GM12878 (cell line): ENCODE measurements around the gene ST6GALNAC3. TPM values are rescaled to one million over a fixed set of nuclear protein-coding genes. Genes with fewer than 3 reads are reported as not detected.

Source experiments
- ATAC-seq: fragments of 200-7000 bp; cut with Tn5 transposase; 3 replicates; pipeline ENCODE4 v1.9.1; 2020; ENCODE audit warnings: mild to moderate bottlenecking, moderate library complexity
- BruUV-seq: library from RNA; stranded (reverse); fragments of 400-500 nt; replicated peaks from 2 replicates; lab custom pipeline; 2021; lab: Mats Ljungman, UMichigan
- CTCF ChIA-PET: fragments of 300-600 bp; sonication (Branson Sonifier 250); formaldehyde crosslinking; extraction: SDS; loops from one replicate; lab custom pipeline; 2021; ENCODE audit warnings: inconsistent platforms; lab: Yijun Ruan, JAX
- POLR2A ChIA-PET: fragments of 350-600 bp; formaldehyde crosslinking; extraction: SDS; loops from one replicate; lab custom pipeline; 2021; ENCODE audit warnings: inconsistent platforms; lab: Charles Lee
- RAD21 ChIA-PET: fragments of 300-600 bp; sonication (Branson Sonifier 250); formaldehyde crosslinking; loops from one replicate; lab custom pipeline; 2023; ENCODE audit warnings: antibody characterized with exemption; ENCODE audit not compliant: unreplicated experiment; lab: Charles Lee
- SMC1A ChIA-PET: fragments of 300-600 bp; sonication (Branson Sonifier 250); formaldehyde crosslinking; loops from one replicate; lab custom pipeline; 2023; ENCODE audit not compliant: unreplicated experiment, uncharacterized antibody; lab: Charles Lee
- DNase-seq: peaks from one replicate; pipeline ENCODE4 v3.0.0-alpha.2; 2011; ENCODE audit warnings: low read depth, low spot score
- FAIRE-seq: peaks from 3 replicates; lab custom pipeline; 2011; peaks lifted over from hg19 to GRCh38; lab: Jason Lieb, UNC
- H2AFZ ChIP-seq: 2 replicates; pipeline ENCODE4 v1.6.0; 2011; ENCODE audit warnings: low read depth, low read length, control low read depth; ENCODE audit not compliant: control insufficient read depth
- H3K27ac ChIP-seq: 2 replicates; pipeline ENCODE4 v1.5.1; 2011; ENCODE audit warnings: control low read depth; ENCODE audit not compliant: control insufficient read depth, insufficient read depth
- H3K27me3 ChIP-seq, 2 experiments: replicated peaks in 1 of 2; 2 replicates each; pipeline versions ENCODE4 v1.6.0 to v1.6.1; 2011; ENCODE audit warnings: low read length in 1 of 2; ENCODE audit not compliant: control insufficient read depth in 2 of 2, insufficient read depth in 2 of 2
- H3K36me3 ChIP-seq, 2 experiments: 2 replicates each; pipeline ENCODE4 v1.5.1; 2011; ENCODE audit warnings: low read length in 1 of 2; ENCODE audit not compliant: control insufficient read depth in 2 of 2, insufficient read depth in 2 of 2
- H3K4me1 ChIP-seq: 2 replicates; pipeline ENCODE4 v1.6.1; 2011; ENCODE audit warnings: mild to moderate bottlenecking, low read length, moderate library complexity, mixed read lengths; ENCODE audit not compliant: control insufficient read depth, insufficient read depth
- H3K4me2 ChIP-seq: 2 replicates; pipeline ENCODE4 v1.6.0; 2011; ENCODE audit warnings: control low read depth; ENCODE audit not compliant: control insufficient read depth, insufficient read depth
- H3K4me3 ChIP-seq: fragments of 200-600 bp; sonication (generic); 2 replicates; pipeline ENCODE4 v1.5.1; 2016
- H3K79me2 ChIP-seq: 2 replicates; pipeline ENCODE4 v1.6.0; 2011; ENCODE audit warnings: low read length; ENCODE audit not compliant: control insufficient read depth, insufficient read depth
- H3K9ac ChIP-seq: 2 replicates; pipeline ENCODE4 v1.8.0; 2011; ENCODE audit warnings: low read length, control low read depth, mixed read lengths; ENCODE audit not compliant: control insufficient read depth, insufficient read depth
- H3K9me3 ChIP-seq: replicated peaks from 3 replicates; pipeline ENCODE4 v1.5.1; 2011; ENCODE audit warnings: mild to moderate bottlenecking, low read length; ENCODE audit not compliant: control insufficient read depth, insufficient read depth
- H4K20me1 ChIP-seq: 2 replicates; pipeline ENCODE4 v1.6.0; 2011; ENCODE audit not compliant: control insufficient read depth, insufficient read depth
- ASH2L ChIP-seq: fragments of 300-600, 200-600 bp; sonication (generic); IDR thresholded peaks from 2 replicates; pipeline ENCODE4 v1.6.1; 2017; ENCODE audit warnings: low read depth, mild to moderate bottlenecking, borderline replicate concordance
- CBFB ChIP-seq: IDR thresholded peaks from 2 replicates; pipeline ENCODE4 v1.6.1; 2016; ENCODE audit warnings: antibody characterized with exemption, low read depth
- CREB1 ChIP-seq: IDR thresholded peaks from 2 replicates; pipeline ENCODE4 v1.6.1; 2012; ENCODE audit warnings: low read depth, mild to moderate bottlenecking, inconsistent platforms
- DPF2 ChIP-seq: fragments of 450-650 bp; IDR thresholded peaks from 2 replicates; pipeline ENCODE4 v1.6.1; 2017; ENCODE audit warnings: mild to moderate bottlenecking
- EED ChIP-seq: sonication (generic); IDR thresholded peaks from 2 replicates; pipeline ENCODE4 v1.6.1; 2016; ENCODE audit warnings: antibody characterized with exemption, low read depth
- EZH2 ChIP-seq: IDR thresholded peaks from 2 replicates; pipeline ENCODE4 v1.6.1; 2012; ENCODE audit warnings: low read depth, mild to moderate bottlenecking, control low read depth, inconsistent platforms, low read length, borderline replicate concordance; ENCODE audit not compliant: control insufficient read depth
- KLF5 ChIP-seq: fragments of 450-650 bp; IDR thresholded peaks from 2 replicates; pipeline ENCODE4 v1.6.1; 2014; ENCODE audit warnings: mild to moderate bottlenecking; ENCODE audit not compliant: partially characterized antibody
- MEF2A ChIP-seq: IDR thresholded peaks from 2 replicates; pipeline ENCODE4 v1.6.1; 2011; ENCODE audit warnings: low read depth, mild to moderate bottlenecking, low read length, moderate library complexity; ENCODE audit not compliant: insufficient read depth
- MXI1 ChIP-seq: fragments of 150-350 bp; IDR thresholded peaks from 2 replicates; pipeline ENCODE4 v1.6.1; 2011; ENCODE audit warnings: low read depth, mild to moderate bottlenecking, inconsistent platforms, low read length, improper control_type of control experiment
- NFIC ChIP-seq: IDR thresholded peaks from 2 replicates; pipeline ENCODE4 v1.6.1; 2012; ENCODE audit warnings: low read depth, mild to moderate bottlenecking, inconsistent platforms, low read length, moderate library complexity
- RAD21 ChIP-seq: IDR thresholded peaks from 2 replicates; pipeline ENCODE4 v1.6.1; 2011; ENCODE audit warnings: mild to moderate bottlenecking, low read depth, low read length, moderate library complexity; ENCODE audit not compliant: insufficient read depth
- RAD51 ChIP-seq: fragments of 450-650 bp; IDR thresholded peaks from 2 replicates; pipeline ENCODE4 v1.6.1; 2016; ENCODE audit warnings: moderate library complexity, mild to moderate bottlenecking, inconsistent platforms
- RELB ChIP-seq: fragments of 450-650 bp; IDR thresholded peaks from 2 replicates; pipeline ENCODE4 v1.6.1; 2017; ENCODE audit warnings: low read depth, mild to moderate bottlenecking, moderate library complexity
- SUPT20H ChIP-seq: IDR thresholded peaks from 2 replicates; pipeline ENCODE4 v1.6.1; 2011; ENCODE audit warnings: low read depth, mild to moderate bottlenecking, low read length, moderate library complexity, borderline replicate concordance; ENCODE audit not compliant: control insufficient read depth
- TCF12 ChIP-seq: IDR thresholded peaks from 2 replicates; pipeline ENCODE4 v1.6.1; 2011; ENCODE audit warnings: low read depth, mild to moderate bottlenecking, low read length
- ZNF274 ChIP-seq: IDR thresholded peaks from one replicate; pipeline ENCODE4 v1.8.0; 2011; ENCODE audit not compliant: insufficient read length, insufficient read depth
- ZNF622 ChIP-seq: fragments of 450-650 bp; IDR thresholded peaks from 2 replicates; pipeline ENCODE4 v1.6.1; 2017; ENCODE audit warnings: mild to moderate bottlenecking, inconsistent platforms
- ZZZ3 ChIP-seq: IDR thresholded peaks from 2 replicates; pipeline ENCODE4 v1.6.1; 2011; ENCODE audit warnings: low read depth; ENCODE audit not compliant: control insufficient read depth, insufficient read length
- WGBS: methylation state at CpG from one replicate; pipeline ENCODE4 v1.1.6; 2016; ENCODE audit warnings: low lambda C conversion rate; ENCODE audit not compliant: insufficient replicate concordance, insufficient coverage; ENCODE audit errors: missing lambda C conversion rate; 5-methylcytosine and 5-hydroxymethylcytosine counted together
- in situ Hi-C: fragments of 300-500 bp; cut with MboI; formaldehyde crosslinking; loops from 9 replicates; pipeline ENCODE4 v1.14.3; 2018; ENCODE audit warnings: mixed read lengths
- intact Hi-C: fragments of 100-400 bp; cut with micrococcal nuclease; formaldehyde crosslinking; loops from one replicate; pipeline ENCODE4 v1.14.2; 2022; ENCODE audit not compliant: unreplicated experiment
- polyA plus RNA-seq, 11 experiments: library from polyadenylated mRNA; depleted of rRNA in 4 of 11; unstranded in 6 of 11; stranded (reverse) in 5 of 11; fragments of >200 nt; fragmentation: Nextera tagmentation in 4 of 11; fragmentation: Illumina TruSeq in 1 of 11; extraction: Ambion mirVana in 4 of 11; extraction: Trizol in 1 of 11; gene quantifications; 1 replicate in 1 of 11; 2 replicates in 10 of 11; pipeline versions ENCODE4 v1.2.1 to v1.2.3, GENCODE V29; 2011 to 2016; ENCODE audit warnings: inconsistent platforms in 2 of 11, missing spikeins in 2 of 11, low read depth in 1 of 11
- total RNA-seq, 4 experiments: library from RNA; depleted of rRNA in 3 of 4; stranded (reverse); fragments of >200 nt in 3 of 4; fragmentation: Illumina TruSeq in 1 of 4; extraction: Trizol in 1 of 4; gene quantifications; 2 replicates each; pipeline versions ENCODE4 v1.2.1 to v1.2.3, GENCODE V29; 2013 to 2021
- TF ChIP-seq, protein P1 (sequence below): IDR thresholded peaks from 2 replicates; pipeline ENCODE4 v1.6.1; 2011; ENCODE audit warnings: borderline replicate concordance, low read depth, mild to moderate bottlenecking, moderate library complexity, low read length; ENCODE audit not compliant: insufficient read depth, poor library complexity, severe bottlenecking

Gene ST6GALNAC3
- total and polyA plus RNA-seq, 10 of the 15 experiments (the other 5 are each of a cell fraction or from before 2014, with no cell fraction given), result 0.04 to 0.68 (median 0.18) TPM; not detected in 3

GRCh38 chr1:76377247-76377646 lies 302.7 kb downstream of the ST6GALNAC3 start:
- intact Hi-C loops, result no loop called here
- ATAC-seq (no peak), DNase-seq (no peak), FAIRE-seq (no peak)
- RAD21 ChIA-PET, result no interaction called here
- H3K4me2 ChIP-seq, result no peak overlapping the region
- H3K79me2 ChIP-seq, result no peaks in the 10 kb centered on the region
- SMC1A ChIA-PET, result interaction anchor here (0.6 kb wide), 1 partner anchor 9 kb away, joined by 3 read pairs; no protein-coding TSS in a partner anchor
- CTCF ChIA-PET, result no interaction called here
- no peaks in the 10 kb centered on the region for H4K20me1 ChIP-seq
- BruUV-seq, result no TSS peak
- in situ Hi-C loops, result no loop called here
- no peak for TF ChIP-seq EED
- no peak for TF ChIP-seq MEF2A
- no peak for TF ChIP-seq CREB1
- no peak for TF ChIP-seq RAD51
- no peak for TF ChIP-seq NFIC
- no peak for TF ChIP-seq SUPT20H
- no peak for TF ChIP-seq RAD21
- no peak overlapping the region for H2AFZ ChIP-seq
- H3K27ac ChIP-seq, result no peak overlapping the region
- H3K9ac ChIP-seq, result no peak overlapping the region
- no peaks in the 10 kb centered on the region for H3K4me1 ChIP-seq
- POLR2A ChIA-PET, result no interaction called here
- H3K36me3 ChIP-seq, result no peaks in the 10 kb centered on the region
- H3K4me3 ChIP-seq, result no peak overlapping the region
- H3K27me3 ChIP-seq, result no peaks in the 10 kb centered on the region
- H3K9me3 ChIP-seq, result no peaks in the 10 kb centered on the region

GRCh38 chr1:76379506-76379905 lies 305.0 kb downstream of the ST6GALNAC3 start:
- intact Hi-C loops, result no loop called here
- Histone ChIP-seq H3K9ac (no peak overlapping the region), H3K9me3 (no peaks in the 10 kb centered on the region), H3K4me2 (no peak overlapping the region), H3K4me3 (no peak overlapping the region), H3K27ac (no peak overlapping the region), H3K27me3 (no peaks in the 10 kb centered on the region), H3K36me3 (no peaks in the 10 kb centered on the region), H4K20me1 (no peaks in the 10 kb centered on the region), H2AFZ (no peak overlapping the region), H3K79me2 (no peaks in the 10 kb centered on the region), H3K4me1 (no peaks in the 10 kb centered on the region)
- ATAC-seq (no peak), FAIRE-seq (no peak), DNase-seq (no peak)
- in situ Hi-C loops, result no loop called here
- WGBS, result 23% methylated on average over 3 of the region's 3 CpGs
- BruUV-seq, result no TSS peak
- ChIA-PET SMC1A (no interaction called here), CTCF (no interaction called here), RAD21 (no interaction called here), POLR2A (no interaction called here)
- no peak for TF ChIP-seq ASH2L
- no peak for TF ChIP-seq TCF12
- no peak for TF ChIP-seq DPF2
- TF ChIP-seq CBFB, result no peak
- TF ChIP-seq EZH2, result no peak
- no peak for TF ChIP-seq ZNF274
- no peak for TF ChIP-seq ZNF622
- TF ChIP-seq KLF5, result no peak
- TF ChIP-seq, protein P1, sequence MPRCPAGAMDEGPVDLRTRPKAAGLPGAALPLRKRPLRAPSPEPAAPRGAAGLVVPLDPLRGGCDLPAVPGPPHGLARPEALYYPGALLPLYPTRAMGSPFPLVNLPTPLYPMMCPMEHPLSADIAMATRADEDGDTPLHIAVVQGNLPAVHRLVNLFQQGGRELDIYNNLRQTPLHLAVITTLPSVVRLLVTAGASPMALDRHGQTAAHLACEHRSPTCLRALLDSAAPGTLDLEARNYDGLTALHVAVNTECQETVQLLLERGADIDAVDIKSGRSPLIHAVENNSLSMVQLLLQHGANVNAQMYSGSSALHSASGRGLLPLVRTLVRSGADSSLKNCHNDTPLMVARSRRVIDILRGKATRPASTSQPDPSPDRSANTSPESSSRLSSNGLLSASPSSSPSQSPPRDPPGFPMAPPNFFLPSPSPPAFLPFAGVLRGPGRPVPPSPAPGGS, result no peak
- no peak for TF ChIP-seq ZZZ3
- no peak for TF ChIP-seq MXI1
- TF ChIP-seq RELB, result no peak
